Middle frontal gyrus (tissue), 1 donor: ENCODE data around the gene TIA1.
"Not testable (repeated sequence)": the region's sequence is repeated elsewhere in the genome, so short reads cannot be mapped to it uniquely, and the experiment has no call there.

Experiments used
- DNase-seq: peaks from one replicate; pipeline ENCODE4 v3.0.0-alpha.2; 2015; ENCODE audit warnings: low spot score; ENCODE audit errors: extremely low spot score

TIA1 gene

GRCh38 chr2:70248181-70248847 is at the start of gene TIA1:
Gene TIA1 (minus strand): TSS chr2:70248628. CDS start chr2:70248430, 198 bp downstream.
- peak; percentile 91 for DNase-seq

- not testable (repeated sequence) for DNase-seq
These were observed 49.4 kb upstream of the TIA1 start for GRCh38 chr2:70297828-70298227.

GRCh38 chr2:70283500-70284191 is 35.2 kb upstream of the TIA1 start:
- no peak for DNase-seq

GRCh38 chr2:70282439-70282838 is 34.0 kb upstream of the TIA1 start:
- no peak for DNase-seq

- DNase-seq = no peak
These were observed 31.9 kb upstream of the TIA1 start for GRCh38 chr2:70280242-70280798.

GRCh38 chr2:70270323-70270722 is 21.9 kb upstream of the TIA1 start:
- no peak for DNase-seq

- not testable (repeated sequence) for DNase-seq
These were observed 21.2 kb upstream of the TIA1 start for GRCh38 chr2:70269422-70270302.

GRCh38 chr2:70266925-70267324 is 18.5 kb upstream of the TIA1 start:
- DNase-seq = not testable (repeated sequence)

- no peak for DNase-seq
These were observed 13.1 kb upstream of the TIA1 start for GRCh38 chr2:70261501-70261900.

- no peak for DNase-seq
These were observed 10.1 kb upstream of the TIA1 start for GRCh38 chr2:70258532-70258875.

GRCh38 chr2:70255637-70256314 is 7.3 kb upstream of the TIA1 start:
- no peak for DNase-seq

- DNase-seq = no peak
These were observed 2.0 kb upstream of the TIA1 start for GRCh38 chr2:70250434-70250833.

GRCh38 chr2:70247364-70248180 is 856 bp downstream of the TIA1 start:
- no peak for DNase-seq

- DNase-seq = no peak
These were observed 4.4 kb downstream of the TIA1 start for GRCh38 chr2:70243806-70244584.

GRCh38 chr2:70242552-70242951 is 5.9 kb downstream of the TIA1 start:
- no peak for DNase-seq

- no peak for DNase-seq
These were observed 7.1 kb downstream of the TIA1 start for GRCh38 chr2:70241340-70241739.

- DNase-seq = no peak
These were observed 7.8 kb downstream of the TIA1 start for GRCh38 chr2:70240599-70240998.

- no peak for DNase-seq
These were observed 14.5 kb downstream of the TIA1 start for GRCh38 chr2:70233926-70234325.

GRCh38 chr2:70226781-70227180 is 21.6 kb downstream of the TIA1 start:
- no peak for DNase-seq

- DNase-seq = not testable (repeated sequence)
These were observed 25.1 kb downstream of the TIA1 start for GRCh38 chr2:70223305-70223704.
